GM10847 (cell line): ENCODE data around the gene SEC14L1.

Experiments
- POLR2A ChIP-seq: IDR thresholded peaks from 2 replicates; pipeline ENCODE4 v1.6.1; 2011; ENCODE audit not compliant: insufficient read length; ENCODE audit errors: extremely low read depth

SEC14L1 gene

GRCh38 chr17:77148077-77148939 lies 7.5 kb downstream of the SEC14L1 start:
- TF ChIP-seq POLR2A = no peak

DNA sequence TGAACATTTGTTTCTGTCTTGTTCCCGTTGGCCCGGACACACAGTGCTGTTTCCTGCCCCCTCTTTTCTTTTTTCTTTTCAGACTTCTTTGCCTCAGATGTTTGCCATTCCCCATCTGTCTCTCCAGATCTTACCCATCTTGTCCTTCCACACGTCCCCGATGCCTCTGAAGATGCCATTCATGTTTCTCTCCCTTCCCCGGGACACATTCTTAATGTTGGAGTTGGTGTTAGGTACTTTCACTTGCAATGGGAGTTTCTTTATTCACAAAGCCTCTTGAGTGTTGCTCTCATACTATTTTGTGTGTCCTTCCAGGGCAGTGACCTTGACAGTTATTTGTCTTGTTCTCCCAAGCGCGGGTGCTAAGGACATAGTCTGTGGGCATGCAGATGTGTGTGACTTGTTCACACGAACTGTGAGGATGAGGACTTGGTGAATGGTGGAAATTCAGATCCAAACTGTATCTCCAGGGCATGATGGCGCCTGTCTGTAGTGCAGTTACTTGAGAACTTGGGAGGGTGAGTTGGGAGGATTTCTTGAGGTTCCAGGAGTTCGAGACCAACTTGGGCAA lies 8.3 kb downstream of the SEC14L1 start:
- no peak for TF ChIP-seq POLR2A

DNA sequence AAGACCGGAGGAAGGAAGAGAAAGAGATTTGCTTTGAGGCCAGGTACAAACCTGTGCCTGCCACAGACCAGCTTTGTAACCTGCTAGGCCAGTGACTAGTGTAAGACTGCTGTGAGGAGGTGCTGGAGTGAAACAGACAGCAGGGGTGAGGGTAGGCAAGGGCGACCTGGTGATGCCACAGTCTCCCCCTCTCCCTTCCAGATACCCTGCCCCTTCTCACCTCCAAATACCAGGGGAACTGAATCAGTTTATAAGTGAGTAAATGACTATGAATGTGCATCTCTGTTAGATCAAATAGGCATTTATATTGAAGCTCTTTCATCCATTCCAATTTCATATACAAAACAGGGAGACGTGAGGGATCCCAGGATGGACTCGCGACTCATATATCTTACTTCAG lies 9.4 kb downstream of the SEC14L1 start:
- no peak for TF ChIP-seq POLR2A

DNA sequence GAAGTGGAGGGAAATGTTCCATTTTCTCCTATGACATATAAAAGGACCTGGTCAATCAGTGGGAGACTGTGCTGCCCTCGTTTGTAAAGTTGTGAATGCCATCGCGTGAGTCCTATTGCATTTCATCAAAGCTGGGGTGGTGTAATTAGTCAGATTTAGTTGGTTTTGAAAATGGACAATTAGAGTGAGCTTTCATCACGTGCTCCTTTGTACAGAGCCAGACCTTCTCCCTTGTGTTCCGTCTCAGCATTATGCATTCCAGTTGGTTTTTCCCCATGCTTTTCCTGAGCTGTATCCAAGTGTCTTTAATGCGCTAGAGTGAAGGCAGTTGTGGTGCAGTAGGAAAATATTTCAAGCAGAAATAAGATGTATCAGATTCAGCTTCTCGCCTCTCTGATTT lies 10.4 kb downstream of the SEC14L1 start:
- no peak for TF ChIP-seq POLR2A

DNA sequence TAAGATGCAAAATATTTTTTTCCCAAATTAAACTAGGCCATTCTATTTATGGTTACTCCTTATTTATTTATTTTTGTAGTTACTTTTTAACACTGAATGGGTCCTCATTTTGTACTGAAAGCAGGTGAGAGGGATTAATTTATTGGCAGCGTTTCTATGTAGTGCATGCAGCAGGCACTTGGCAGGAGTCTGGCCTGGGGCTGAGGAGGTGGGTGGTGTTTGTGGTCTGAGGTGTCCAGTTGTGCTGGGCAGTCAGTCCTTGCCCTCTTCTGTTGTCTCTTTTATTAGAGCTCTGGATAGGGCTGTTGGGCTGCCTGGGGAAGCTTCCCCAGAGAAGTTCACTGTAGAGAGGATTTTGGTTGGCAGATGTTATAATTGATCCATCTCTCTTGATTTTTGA lies 12.7 kb downstream of the SEC14L1 start:
- no peak for TF ChIP-seq POLR2A

DNA sequence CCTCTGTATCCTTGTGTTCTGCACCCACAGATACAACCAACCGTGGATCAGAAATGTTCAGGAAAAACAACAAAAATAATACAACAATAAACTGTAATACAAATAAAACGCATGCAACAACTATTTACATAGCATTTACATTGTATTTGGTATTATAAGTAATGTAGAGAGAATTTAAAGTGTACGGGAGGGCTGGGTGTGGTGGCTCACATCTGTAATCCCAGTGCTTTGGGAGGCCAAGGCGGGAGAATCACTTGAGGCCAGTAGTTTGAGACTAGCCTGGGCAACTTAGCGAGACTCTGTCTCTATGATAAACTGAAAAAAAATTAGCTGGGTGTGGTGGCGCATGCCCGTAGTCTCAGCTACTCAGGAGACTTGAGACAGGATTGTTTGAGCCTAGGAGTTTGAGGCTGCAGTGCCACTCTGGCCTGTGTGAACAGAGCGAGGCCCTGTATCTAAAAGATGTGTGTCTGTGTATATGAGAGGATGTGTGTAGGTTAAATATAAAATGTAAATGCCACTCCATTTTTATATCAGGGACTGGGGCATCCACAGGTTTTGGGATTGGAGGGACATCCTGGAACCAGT lies 13.3 kb downstream of the SEC14L1 start:
- no peak for TF ChIP-seq POLR2A

DNA sequence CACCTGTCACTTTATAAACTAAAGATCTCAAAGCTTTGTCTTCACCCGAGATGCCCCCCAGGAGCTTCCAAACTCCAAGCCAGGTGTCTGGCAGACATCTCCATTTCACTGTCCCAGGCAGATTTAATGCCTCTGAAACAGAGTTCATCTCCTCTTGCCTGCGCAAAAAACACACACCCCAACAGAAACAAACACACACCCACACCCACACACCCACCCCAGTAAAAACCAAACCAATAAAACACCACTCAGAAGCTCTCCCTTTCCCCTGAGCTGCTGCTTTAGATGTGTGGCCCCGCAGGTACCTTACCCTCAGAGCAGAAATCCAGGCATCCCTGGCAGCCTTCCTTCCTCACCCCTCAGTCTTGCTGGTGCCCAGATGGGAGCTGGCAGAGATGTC lies 14.4 kb downstream of the SEC14L1 start:
- TF ChIP-seq POLR2A = no peak

DNA sequence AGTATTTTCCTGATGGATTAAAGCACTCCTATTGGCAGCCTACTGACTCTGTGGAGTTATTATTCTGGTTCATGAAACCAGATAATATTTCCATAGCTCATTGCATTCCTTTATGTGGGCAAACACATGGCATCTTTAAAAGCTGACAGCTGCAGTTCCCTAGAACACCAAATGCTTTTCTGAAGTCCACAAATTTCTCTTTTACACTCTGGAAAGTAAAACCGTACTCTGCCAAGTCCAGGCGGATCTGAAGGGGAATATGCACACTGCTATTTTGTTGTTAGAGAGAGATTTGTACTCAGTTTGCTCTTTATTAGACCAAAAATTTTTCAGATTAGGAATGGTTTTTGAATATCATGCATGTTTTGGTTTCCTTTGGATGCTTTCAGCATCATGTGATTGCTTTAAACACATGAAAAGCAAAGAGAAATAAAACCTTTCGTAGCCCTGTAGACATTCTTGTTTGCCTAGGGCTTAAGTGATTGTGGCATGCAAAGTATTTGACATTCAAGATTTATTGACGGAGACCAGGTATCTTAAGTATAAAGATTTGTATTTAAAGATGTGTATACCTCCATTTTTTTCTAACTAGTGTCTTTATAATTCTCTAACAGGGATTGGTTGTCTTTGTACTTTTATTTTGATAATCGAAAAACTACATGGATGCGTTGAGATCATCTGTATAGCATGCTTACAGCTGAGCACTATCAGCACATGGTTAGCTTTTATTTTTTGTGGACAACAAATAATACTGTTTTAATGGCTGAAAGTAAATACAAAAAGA lies 19.5 kb downstream of the SEC14L1 start:
- TF ChIP-seq POLR2A = no peak

- no peak for TF ChIP-seq POLR2A
Observed at GRCh38 chr17:77160875-77161530, 20.2 kb downstream of the SEC14L1 start.

DNA sequence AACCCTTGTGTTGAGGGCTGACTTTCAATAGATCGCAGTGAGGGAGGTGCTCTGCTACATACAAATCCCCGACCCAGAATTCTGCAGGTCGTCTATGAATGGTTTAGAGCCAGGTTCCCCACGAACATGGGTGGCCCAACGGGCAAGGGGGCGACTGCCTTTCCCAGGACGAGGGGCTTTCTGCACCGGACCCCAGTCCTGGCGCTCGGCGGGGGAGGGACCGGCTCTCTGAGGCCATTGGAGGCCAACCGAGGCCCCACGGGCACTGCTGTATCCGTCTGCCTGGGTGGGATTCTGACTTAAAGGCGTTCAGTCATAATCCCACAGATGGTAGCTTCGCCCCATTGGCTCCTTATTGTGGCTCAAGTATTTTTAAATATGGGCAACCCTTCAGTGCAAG lies 21.2 kb downstream of the SEC14L1 start:
- TF ChIP-seq POLR2A = no peak

GRCh38 chr17:77163001-77163400 lies 22.2 kb downstream of the SEC14L1 start:
- no peak for TF ChIP-seq POLR2A

GRCh38 chr17:77163511-77164280 lies 22.9 kb downstream of the SEC14L1 start:
- TF ChIP-seq POLR2A = no peak

GRCh38 chr17:77164483-77165091 lies 23.8 kb downstream of the SEC14L1 start:
- no peak for TF ChIP-seq POLR2A

- no peak for TF ChIP-seq POLR2A
Observed at GRCh38 chr17:77165577-77165976, 24.8 kb downstream of the SEC14L1 start.
